Testis (tissue), 3 donors: ENCODE data around the gene VDAC1. TPM values are rescaled to one million over a fixed set of nuclear protein-coding genes. Genes with fewer than 3 reads are reported as not detected.
"Not testable (repeated sequence)": the region's sequence is repeated elsewhere in the genome, so short reads cannot be mapped to it uniquely, and the experiment has no call there.

ENCODE experiments used
- DNase-seq: peaks from one replicate; pipeline ENCODE4 v3.0.0-alpha.2; 2019
- H3K27ac ChIP-seq, 2 donors: fragments of 200-600 bp; sonication (generic); one replicate each; pipeline ENCODE4 v1.5.1; 2019
- H3K27me3 ChIP-seq: fragments of 200-600 bp; sonication (generic); one replicate; pipeline ENCODE4 v1.5.1; 2019
- H3K36me3 ChIP-seq: fragments of 200-600 bp; sonication (generic); one replicate; pipeline ENCODE4 v1.5.1; 2017; ENCODE audit warnings: low read depth; ENCODE audit errors: missing control alignments
- H3K4me1 ChIP-seq: fragments of 200-600 bp; sonication (generic); one replicate; pipeline ENCODE4 v1.5.1; 2019
- H3K4me3 ChIP-seq, 2 donors: fragments of 200-600 bp; sonication (generic); one replicate each; pipeline ENCODE4 v1.5.1; 2017 to 2019
- H3K9me3 ChIP-seq: fragments of 200-600 bp; sonication (generic); one replicate; pipeline ENCODE4 v1.5.1; 2017
- POLR2A ChIP-seq: fragments of 450-650 bp; IDR thresholded peaks from one replicate; pipeline ENCODE4 v1.6.1; 2017; ENCODE audit warnings: antibody characterized with exemption, mild to moderate bottlenecking, moderate library complexity
- WGBS, 2 donors: methylation state at CpG; one replicate each; pipeline ENCODE4 v1.1.5; 2018; 5-methylcytosine and 5-hydroxymethylcytosine counted together
- intact Hi-C: fragments of 100-400 bp; cut with DNase I; formaldehyde crosslinking; loops from one replicate; pipeline ENCODE4 v1.15.1; 2023; ENCODE audit warnings: low total_unique reads
- polyA plus RNA-seq: library from polyadenylated mRNA; stranded (reverse); fragments of 350-450 nt; fragmentation: Illumina TruSeq; extraction: RNeasy Lipid Tissue Mini Kit (QIAGEN cat#74804); gene quantifications from one replicate; pipeline ENCODE4 v1.2.3, GENCODE V29; 2014; ENCODE audit warnings: low read depth, low replicate concordance; ENCODE audit not compliant: insufficient read depth
- total RNA-seq, 2 donors: library from RNA; depleted of rRNA; stranded (reverse); fragments of >200 nt; gene quantifications; one replicate each; pipeline ENCODE4 v1.2.3, GENCODE V29; 2016
- TF ChIP-seq, protein P1 (sequence below), 3 experiments: fragments of 450-650 bp in 2 of 3; fragments of 200-600 bp in 1 of 3; sonication (generic) in 1 of 3; IDR thresholded peaks; one replicate each; pipeline ENCODE4 v1.5.1; 2016 to 2019; ENCODE audit warnings: antibody characterized with exemption in 3 of 3, mild to moderate bottlenecking in 2 of 3, moderate library complexity in 1 of 3

Gene VDAC1
- total and polyA plus RNA-seq, 3 donors from 2014 or later = 88.4 to 151 (median 127) TPM

DNA sequence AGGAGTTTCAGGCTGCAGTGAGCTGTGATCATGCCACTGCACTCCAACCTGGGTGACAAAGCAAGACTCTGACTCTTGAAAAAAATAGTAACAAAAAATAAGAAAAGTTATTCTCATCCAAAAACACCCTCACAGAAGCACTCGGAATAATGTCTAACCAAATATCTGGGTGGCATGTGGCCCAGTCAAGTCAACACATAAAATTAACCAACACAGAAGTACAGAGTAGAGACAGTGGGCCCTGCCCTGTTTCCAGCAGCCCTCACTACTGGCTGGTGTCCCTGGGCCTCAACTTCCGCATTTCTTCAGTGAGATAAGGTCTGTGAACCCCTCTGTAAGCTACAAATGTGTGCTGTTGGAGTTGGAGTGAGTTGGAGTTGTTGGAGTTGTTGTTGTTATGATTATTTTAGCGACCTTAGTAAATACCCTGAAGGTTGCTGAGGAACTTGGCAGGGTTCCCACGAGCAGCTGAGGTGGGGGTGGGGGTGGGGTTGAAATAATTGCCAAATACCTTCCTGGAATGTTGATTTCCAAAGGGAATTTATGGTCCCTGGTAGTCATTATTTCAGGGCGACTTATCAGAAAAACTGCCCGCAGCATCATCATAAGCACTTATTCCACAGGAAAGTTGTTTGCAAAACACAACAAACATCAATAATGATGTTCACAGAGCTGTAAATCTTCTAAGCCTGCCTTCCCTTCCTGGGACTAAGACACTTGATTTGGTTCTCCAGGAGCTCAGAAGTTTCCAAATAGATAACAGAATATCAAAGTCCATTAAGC lies 66.5 kb downstream of the VDAC1 start:
- intact Hi-C loops = no loop called here
- no peaks in the 10 kb centered on the region for H3K36me3 ChIP-seq
- TF ChIP-seq, protein P1, sequence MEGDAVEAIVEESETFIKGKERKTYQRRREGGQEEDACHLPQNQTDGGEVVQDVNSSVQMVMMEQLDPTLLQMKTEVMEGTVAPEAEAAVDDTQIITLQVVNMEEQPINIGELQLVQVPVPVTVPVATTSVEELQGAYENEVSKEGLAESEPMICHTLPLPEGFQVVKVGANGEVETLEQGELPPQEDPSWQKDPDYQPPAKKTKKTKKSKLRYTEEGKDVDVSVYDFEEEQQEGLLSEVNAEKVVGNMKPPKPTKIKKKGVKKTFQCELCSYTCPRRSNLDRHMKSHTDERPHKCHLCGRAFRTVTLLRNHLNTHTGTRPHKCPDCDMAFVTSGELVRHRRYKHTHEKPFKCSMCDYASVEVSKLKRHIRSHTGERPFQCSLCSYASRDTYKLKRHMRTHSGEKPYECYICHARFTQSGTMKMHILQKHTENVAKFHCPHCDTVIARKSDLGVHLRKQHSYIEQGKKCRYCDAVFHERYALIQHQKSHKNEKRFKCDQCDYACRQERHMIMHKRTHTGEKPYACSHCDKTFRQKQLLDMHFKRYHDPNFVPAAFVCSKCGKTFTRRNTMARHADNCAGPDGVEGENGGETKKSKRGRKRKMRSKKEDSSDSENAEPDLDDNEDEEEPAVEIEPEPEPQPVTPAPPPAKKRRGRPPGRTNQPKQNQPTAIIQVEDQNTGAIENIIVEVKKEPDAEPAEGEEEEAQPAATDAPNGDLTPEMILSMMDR (IDR thresholded peaks at IDR 0.05) = no peak
- TF ChIP-seq POLR2A = no peak
- WGBS, 2 donors = 61 to 66% methylated on average over 6 of the region's 6 CpGs
- no peaks in the 10 kb centered on the region for H3K27me3 ChIP-seq
- H3K4me1 ChIP-seq = no peaks in the 10 kb centered on the region
- no peak for DNase-seq
- H3K27ac ChIP-seq = no peak overlapping the region
- no peaks in the 10 kb centered on the region for H3K9me3 ChIP-seq
- H3K4me3 ChIP-seq = no peak overlapping the region

DNA sequence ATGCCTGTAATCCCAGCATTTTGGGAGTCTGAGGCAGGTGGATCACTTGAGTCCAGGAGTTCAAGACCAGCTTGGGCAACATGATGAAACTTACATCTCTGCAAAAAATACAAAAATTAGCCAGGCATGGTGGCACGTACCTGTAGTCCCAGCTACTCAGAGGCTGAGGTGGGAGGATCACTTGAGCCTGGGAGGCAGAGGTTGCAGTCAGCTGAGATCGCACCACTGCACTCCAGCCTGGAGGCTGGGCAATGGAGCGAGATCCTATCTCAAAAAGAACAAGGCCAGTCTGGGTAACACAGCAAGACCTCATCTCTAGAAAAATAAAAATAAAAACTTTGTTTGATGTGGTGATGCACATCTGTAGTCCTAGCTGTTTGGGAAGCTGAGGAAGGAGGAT lies 67.1 kb downstream of the VDAC1 start:
- H3K9me3 ChIP-seq, H3K27me3 ChIP-seq, H3K4me1 ChIP-seq, intact Hi-C loops, DNase-seq, H3K4me3 ChIP-seq, H3K36me3 ChIP-seq, H3K27ac ChIP-seq: not testable (repeated sequence)
- 91 to 96% methylated on average over 3 of the region's 3 CpGs for WGBS, 2 donors

DNA sequence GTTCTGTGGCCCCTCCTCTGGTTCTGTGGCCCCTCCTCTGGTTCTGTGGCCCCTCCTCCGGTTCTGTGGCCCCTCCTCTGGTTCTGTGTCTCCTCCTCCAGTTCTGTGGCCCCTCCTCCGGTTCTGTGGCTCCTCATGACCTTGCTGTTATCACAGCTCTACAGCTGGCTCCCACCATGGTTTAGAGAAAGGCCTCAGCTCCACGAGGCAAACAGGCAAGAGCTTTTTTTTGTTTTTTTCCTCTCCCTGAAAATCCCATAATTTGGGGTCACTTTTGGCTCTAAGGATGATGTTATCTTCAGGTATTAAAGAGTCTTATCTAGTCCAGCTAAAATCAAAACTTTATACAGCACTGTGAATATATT lies 68.1 kb downstream of the VDAC1 start:
- 46 to 57% methylated on average over 3 of the region's 3 CpGs for WGBS, 2 donors
- intact Hi-C loops = no loop called here
- no peaks in the 10 kb centered on the region for H3K36me3 ChIP-seq
- no peaks in the 10 kb centered on the region for H3K27me3 ChIP-seq
- no peaks in the 10 kb centered on the region for H3K4me1 ChIP-seq
- no peak overlapping the region for H3K27ac ChIP-seq
- TF ChIP-seq, protein P1 (IDR thresholded peaks at IDR 0.05) = no peak
- TF ChIP-seq POLR2A = no peak
- DNase-seq = no peak
- H3K9me3 ChIP-seq = no peaks in the 10 kb centered on the region
- no peak overlapping the region for H3K4me3 ChIP-seq

DNA sequence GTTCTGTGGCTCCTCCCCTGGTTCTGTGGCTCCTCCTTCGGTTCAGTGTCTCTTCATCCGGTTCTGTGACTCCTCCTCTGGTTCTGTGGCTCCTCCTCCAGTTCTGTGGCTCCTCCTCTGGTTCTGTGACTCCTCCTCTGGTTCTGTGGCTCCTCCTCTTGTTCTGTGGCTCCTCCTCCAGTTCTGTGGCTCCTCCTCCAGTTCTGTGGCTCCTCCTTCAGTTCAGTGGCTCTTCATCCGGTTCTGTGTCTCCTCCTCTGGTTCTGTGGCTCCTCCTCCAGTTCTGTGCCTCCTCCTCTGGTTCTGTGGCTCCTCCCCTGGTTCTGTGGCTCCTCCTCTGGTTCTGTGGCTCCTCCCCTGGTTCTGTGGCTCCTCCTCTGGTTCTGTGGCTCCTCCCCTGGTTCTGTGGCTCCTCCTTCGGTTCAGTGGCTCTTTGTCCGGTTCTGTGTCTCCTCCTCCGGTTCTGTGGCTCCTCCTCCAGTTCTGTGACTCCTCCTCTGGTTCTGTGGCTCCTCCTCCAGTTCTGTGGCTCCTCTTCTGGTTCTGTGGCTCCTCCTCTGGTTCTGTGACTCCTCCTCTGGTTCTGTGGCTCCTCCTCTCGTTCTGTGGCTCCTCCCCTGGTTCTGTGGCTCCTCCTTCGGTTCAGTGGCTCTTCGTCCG lies 68.7 kb downstream of the VDAC1 start:
- H3K4me3 ChIP-seq, intact Hi-C loops, DNase-seq, H3K27me3 ChIP-seq, H3K27ac ChIP-seq, H3K9me3 ChIP-seq, H3K36me3 ChIP-seq, H3K4me1 ChIP-seq: not testable (repeated sequence)
- WGBS, 2 donors = 90 to 91% methylated on average over 10 of the region's 10 CpGs

DNA sequence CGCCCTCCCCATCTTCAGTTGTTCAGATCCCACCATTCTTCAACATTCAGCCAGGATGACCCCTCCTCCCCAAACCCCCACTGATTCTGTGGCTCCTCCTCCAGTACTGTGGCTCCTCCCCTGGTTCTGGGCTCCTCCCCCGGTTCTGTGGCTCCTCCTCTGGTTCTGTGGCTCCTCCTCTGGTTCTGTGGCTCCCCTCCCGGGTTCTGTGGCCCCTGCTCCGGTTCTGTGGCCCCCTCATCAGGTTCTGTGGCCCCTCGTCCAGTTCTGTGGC lies 69.2 kb downstream of the VDAC1 start:
- no peak for DNase-seq
- Histone ChIP-seq H3K36me3 (no peaks in the 10 kb centered on the region), H3K9me3 (no peaks in the 10 kb centered on the region), H3K4me1 (no peaks in the 10 kb centered on the region), H3K27me3 (no peaks in the 10 kb centered on the region), H3K27ac (no peak overlapping the region), H3K4me3 (no peak overlapping the region)
- WGBS, 2 donors = 81 to 84% methylated on average over 5 of the region's 5 CpGs
- intact Hi-C loops = no loop called here
- TF ChIP-seq, protein P1 (IDR thresholded peaks at IDR 0.05) = no peak
- no peak for TF ChIP-seq POLR2A
